Activated CD8-positive, alpha-beta memory T cell treated with anti-CD3 and anti-CD28 coated beads for 1 hour (primary cell): ENCODE data around the gene MBP.
"Not testable (repeated sequence)": the region's sequence is repeated elsewhere in the genome, so short reads cannot be mapped to it uniquely, and the experiment has no call there.

Source experiments
- DNase-seq, 2 donors: peaks; one replicate each; pipeline ENCODE4 v3.0.0-alpha.2; 2020; ENCODE audit warnings: low read depth in 1 of 2; ENCODE audit errors: extremely low read depth in 1 of 2

Gene MBP

DNA sequence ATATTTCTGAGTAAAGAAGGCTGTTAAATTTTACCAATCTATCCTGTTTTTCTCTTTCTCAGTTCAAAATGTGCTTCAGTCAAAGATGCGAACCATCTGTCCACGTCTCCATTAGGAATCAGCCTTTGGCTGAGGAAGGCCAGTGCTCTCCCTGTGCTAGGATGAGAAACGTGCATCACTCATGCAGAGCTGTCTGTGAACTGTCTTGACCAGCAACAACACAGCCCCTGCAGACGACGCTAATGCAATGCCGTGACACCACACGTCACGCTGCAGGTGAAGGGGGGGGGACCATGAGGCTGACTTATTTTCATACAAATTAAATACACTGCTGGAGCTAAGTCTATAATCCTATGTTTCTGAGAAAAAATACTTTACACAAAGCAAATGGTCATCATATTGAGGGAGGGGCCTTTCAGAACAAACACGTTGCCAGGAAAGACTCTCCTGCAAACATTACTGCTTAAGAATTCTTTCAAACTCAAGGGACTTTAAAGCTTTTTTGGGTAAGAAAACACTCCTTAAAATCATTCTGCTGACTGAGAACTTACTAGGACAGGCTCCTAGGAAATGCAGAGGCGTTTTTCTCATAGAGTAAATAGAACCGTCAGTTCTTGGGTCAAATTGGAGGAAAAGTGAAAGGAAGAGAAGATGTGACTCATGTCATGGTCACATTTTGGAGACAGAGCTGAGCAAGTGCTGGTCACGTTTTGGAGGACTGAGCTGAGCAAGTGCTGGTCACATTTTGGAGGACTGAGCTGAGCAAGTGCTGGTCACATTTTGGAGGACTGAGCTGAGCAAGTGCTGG, 97.0 kb downstream of the MBP start:
- DNase-seq: no peak

GRCh38 chr18:77033575-77033974, 99.0 kb downstream of the MBP start:
- no peak for DNase-seq

DNA sequence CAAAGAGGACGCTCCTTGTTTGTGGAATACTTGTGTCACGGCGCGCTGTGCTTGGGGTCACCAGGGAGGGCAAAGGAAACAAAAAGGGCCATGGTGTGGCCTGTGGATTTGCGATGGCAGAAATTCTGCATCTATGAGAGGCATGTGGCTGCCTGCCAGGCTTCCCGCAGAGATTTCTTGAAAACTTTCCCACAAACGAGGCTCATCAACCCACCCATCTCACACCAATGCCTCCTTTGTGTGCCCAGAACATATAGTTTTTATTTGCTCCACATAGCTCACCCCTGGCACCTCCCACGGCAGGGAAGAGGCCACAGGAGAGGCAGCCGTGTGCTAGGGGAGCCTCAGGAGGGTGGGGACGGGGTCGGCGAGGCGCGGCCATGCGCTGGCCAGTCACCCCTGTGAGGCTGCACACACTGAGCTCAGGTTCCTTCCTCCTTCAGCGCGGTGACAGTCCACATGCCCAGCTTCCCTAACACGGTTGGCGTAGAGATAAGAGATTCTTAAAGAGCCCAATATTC, 100.3 kb downstream of the MBP start:
- no peak for DNase-seq

DNA sequence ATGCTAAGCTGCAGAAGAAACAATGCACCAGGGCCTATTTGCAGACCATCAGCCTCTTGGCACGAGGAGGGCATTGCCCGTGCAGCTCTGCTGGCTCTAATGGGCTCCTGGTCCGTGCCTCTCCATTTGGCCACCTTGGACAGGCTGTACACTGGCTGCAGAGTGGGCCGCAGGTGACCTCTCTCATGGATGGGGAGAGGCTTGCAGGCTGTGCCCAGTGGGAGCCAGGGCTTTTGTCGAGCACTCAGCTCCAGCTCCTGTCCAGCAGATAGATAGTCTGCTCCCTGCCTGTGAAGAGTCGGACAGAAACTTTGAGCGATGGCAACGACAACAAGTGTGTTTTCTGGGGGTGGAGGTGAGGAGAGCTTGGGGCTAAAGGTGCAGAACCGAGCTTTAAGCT, 100.9 kb downstream of the MBP start:
- no peak for DNase-seq

DNA sequence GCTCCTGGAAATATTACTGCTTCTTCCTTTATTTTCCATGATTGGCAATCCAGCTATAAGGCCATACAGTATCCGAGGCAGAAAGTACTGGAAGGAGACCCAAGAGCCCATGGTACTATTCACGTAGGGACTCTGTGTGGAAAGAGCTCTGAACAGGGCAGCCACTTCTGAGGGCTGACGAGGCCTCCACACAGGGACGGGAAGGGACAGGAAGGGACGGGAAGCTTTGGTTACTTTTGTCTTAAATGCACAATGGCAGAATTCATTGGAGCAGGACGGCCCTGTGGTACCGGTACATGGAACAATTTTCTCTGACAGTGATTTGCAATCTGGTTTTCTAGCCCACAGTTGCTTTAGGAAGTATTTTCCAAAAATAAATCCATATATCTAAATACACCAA, 102.4 kb downstream of the MBP start:
- DNase-seq: no peak

- no peak for DNase-seq
Observed at GRCh38 chr18:77025831-77026363, 106.7 kb downstream of the MBP start.

DNA sequence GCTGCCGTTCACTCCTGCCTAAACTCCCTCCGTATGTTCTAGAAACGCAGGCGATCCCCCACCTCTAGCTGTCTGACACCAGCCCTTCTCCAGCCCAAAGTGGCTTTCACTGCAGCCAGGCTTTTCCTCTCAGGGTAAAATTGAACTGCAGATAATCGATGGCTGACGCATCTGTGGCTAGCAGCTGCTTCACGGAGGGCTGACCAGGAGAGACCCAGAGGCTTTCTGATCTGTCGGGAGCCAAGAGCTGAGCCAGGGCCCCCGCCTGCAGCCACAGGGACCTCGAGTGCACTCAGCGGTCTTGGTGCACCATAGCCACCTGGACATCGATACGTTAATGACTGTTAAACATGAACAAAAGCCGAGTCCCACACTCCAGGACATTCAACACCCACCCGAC, 107.5 kb downstream of the MBP start:
- DNase-seq: no peak

DNA sequence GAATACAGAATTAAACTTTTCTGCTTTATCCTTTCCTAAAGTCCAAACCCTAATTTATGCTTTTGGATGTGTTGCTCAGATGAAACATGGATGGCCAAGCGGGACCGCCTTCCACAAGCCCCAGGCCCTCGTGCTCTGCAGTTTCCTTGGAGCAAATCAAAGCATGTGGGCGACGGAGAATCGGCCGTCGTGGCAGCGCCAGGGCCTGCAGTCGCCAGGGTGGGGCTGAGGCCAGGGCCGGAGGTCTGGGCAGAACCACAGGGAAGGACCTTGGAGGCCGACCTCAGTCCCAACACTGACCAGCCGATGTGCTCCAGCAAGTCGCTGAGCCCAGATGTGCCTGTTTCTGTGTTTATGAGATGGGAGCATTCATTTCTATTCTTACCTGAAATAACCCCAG, 108.1 kb downstream of the MBP start:
- DNase-seq: no peak

- no peak for DNase-seq
Observed at GRCh38 chr18:77023102-77023782, 109.3 kb downstream of the MBP start.

- no peak for DNase-seq
Observed at GRCh38 chr18:77022556-77022955, 110.0 kb downstream of the MBP start.

DNA sequence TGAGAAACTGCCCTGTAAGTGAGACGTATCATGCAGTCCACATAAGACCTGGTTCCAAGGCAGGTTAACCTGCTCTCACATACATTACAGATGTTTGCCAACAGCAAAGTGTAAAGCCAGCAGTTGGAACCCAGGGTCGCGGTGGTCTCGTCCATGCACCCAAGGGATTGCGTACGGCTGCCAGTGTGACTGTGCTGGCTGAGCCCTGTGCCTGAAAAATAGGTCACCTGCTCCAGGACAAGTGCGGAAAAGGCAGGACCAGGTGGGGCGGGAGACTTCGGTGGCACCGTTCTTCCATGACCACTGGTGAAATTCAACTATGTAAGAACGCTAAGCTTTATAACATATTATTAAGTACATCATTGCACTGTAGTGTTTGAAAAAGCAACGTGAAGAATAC, 110.5 kb downstream of the MBP start:
- DNase-seq: no peak

DNA sequence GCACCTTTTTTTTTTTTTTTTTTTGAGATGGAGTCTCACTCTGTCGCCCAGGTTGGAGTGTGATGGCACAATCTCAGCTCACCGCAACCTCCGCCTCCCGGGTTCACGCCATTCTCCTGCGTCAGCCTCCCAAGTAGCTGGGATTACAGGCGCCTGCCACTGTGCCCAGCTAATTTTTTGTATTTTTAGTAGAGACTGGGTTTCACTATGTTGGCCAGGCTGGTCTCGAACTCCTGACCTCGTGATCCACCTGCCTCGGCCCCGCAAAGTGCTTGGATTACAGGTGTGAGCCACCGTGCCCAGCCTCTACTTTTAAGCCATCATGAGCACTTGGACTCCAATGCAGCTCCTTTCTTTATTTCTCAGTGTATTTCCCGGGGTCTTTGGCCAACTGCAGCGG, 111.1 kb downstream of the MBP start:
- DNase-seq: not testable (repeated sequence)

- no peak for DNase-seq
Observed at GRCh38 chr18:77021075-77021474, 111.5 kb downstream of the MBP start.

DNA sequence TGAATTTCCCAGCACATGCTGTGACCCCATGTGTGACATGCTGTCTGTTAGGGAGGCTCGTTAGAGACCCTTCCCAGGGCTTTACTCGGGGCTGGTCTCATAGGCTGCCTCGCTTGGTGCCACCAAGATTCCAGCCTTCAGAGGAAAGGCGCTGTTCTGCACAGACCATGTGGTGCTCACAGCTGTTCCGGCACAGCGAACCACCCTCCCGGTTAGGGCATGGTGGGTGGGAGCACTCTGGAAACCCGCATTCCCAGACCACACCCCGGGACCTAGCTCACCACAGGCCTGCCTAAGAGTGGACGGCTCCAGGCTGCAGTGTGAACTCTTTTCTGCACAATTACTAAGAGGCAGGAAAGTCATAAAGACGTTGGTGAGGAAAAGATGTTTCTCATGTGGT, 112.0 kb downstream of the MBP start:
- DNase-seq: no peak

DNA sequence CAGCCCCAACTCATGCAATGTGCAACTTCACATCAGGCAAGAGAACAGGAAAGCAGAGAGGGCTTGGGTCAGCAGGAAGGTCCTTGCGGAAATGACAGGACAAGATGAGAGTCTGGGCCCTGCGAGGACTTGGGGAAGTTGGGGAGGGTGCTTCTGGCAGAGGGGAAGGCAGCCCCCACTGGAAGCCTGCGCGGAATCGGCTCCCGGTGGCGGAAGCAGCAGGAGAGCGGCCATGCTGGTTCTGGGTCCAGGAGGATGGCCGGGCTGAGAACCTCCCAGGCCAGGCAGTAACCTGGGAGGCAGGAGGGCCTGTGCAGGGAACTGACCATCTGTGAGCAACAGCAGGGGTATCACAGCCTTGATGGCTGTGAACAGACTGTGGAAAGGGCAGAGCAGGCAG, 112.9 kb downstream of the MBP start:
- DNase-seq: no peak

- not testable (repeated sequence) for DNase-seq
Observed at GRCh38 chr18:77018650-77019049, 113.9 kb downstream of the MBP start.

DNA sequence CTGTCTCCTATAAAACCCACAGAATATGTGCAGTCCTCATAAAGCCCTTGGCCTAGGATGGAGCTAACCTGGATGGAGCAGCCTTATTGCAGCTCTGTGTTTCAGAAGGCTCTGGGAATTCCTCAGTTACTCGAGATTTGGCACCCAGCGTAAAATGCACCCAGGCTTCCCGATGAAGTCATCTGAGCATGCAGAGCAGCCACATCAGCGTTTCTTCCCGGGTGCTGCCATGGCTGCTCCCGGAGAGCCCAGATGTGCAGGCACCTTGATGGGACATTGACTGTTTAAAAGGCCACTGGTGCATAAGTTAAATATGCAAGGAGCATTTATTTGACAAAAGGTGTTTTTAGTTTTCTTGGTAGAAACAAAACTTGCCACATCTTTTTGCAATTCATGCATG, 115.2 kb downstream of the MBP start:
- no peak for DNase-seq

DNA sequence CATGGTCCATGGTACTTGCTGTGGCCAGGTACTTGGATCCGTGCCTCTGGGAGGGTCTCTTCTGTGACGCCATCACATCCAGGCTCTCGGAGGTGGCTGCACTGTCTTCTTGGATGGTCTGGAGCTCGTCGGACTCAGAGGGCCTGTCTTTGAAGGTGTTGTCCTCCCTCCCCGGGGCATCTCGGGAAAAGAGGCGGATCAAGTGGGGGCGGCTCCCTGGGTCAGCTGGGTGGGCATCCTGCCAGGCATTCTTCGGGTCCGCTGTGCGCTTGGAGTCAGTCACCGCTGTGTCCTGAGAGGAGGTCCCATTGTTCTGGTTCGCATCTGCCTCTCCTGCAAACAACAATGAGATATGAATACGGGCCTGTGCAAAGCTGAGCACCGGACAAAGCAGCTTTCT, 115.6 kb downstream of the MBP start:
- no peak for DNase-seq

DNA sequence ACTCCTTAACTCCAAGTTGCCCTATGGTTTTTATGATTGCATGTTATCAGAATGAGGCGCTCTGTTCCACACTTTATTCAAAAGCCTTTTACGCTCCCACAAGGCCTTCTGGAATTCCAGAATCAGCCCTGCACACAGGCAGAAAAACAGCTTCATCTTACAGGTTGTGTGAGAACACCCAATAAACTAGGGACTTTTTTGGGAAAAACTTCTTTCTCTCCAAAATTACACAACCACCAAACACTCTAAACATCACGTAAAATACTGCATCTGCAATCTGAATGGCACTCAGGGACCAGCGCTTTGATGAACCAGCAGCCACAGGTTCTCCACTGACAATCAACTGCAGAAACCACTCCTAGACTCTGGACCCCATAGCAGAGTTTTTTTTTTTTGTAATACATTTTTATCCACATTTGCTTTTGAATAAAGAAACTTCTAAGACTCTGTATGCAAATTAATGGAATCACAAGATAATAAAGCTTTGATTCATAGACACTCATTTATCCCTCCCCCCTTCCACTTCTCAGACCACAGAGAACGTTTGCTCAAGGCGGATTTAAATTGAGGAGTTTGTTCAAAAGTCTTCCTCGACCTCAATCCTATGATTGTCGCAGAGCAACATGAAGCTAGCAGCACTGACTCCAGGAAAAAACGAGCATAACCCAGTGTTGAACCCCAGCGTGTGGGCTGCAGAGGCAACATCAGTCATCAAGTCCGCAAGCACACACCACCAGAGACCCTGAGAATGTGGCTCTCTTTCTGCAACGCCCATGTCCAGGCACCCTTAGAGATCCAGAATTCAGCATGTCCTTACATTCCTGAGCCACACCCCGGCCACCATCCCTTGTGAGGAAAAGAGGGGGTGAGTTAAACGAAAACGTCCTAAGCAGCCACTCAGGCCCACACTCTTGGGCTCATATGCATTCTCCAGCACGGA, 116.5 kb downstream of the MBP start:
- no peak for DNase-seq

- DNase-seq: no peak
Observed at GRCh38 chr18:77015169-77015568, 117.4 kb downstream of the MBP start.

DNA sequence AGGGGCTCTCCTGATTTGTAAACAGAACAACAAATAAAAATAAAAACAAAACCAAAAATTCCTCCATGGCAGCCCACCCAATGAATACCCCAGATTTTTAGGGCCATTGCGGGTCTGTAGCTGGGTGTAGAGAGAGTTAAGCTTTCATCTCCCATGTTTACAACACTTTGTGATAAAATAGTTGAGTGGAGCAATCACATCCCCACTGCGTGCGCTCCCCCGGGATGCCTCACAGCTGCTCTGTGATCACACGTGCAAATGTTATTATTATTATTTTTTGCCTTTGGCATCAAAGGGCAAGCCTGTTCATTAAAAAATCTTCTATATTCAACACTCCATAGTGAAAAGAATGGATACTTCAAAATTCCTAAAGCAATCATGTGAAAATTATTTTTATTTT, 118.0 kb downstream of the MBP start:
- DNase-seq: no peak
